Sigmoid colon (tissue), 7 donors: ENCODE results near the gene ITGB2. TPM values are rescaled to one million over a fixed set of nuclear protein-coding genes. Genes with fewer than 3 reads are reported as not detected.

ENCODE experiments used
- DNase-seq: peaks from one replicate; pipeline ENCODE4 v3.0.0-alpha.2; 2019
- H3K27ac ChIP-seq, 4 donors: fragments of 200-600 bp; sonication (generic); one replicate each; pipeline ENCODE4 v1.5.1; 2016 to 2019; ENCODE audit warnings: mild to moderate bottlenecking in 1 of 4
- H3K27me3 ChIP-seq, 3 donors: fragments of 200-600 bp; sonication (generic); one replicate each; pipeline ENCODE4 v1.5.1; 2019; ENCODE audit warnings: mild to moderate bottlenecking in 1 of 3
- H3K36me3 ChIP-seq, 4 donors: fragments of 200-600 bp; sonication (generic); one replicate each; pipeline ENCODE4 v1.5.1; 2016 to 2019
- H3K4me1 ChIP-seq, 4 donors: fragments of 200-600 bp; sonication (generic); one replicate each; pipeline ENCODE4 v1.5.1; 2017 to 2019
- H3K4me3 ChIP-seq, 4 donors: fragments of 200-600 bp; sonication (generic); one replicate each; pipeline ENCODE4 v1.5.1; 2017 to 2019; ENCODE audit warnings: mild to moderate bottlenecking in 2 of 4, moderate library complexity in 1 of 4
- H3K9me3 ChIP-seq, 4 donors: fragments of 200-600 bp in 3 of 4; sonication (generic) in 3 of 4; one replicate each; pipeline versions ENCODE4 v1.5.1 to v1.6.1; 2013 to 2019
- EP300 ChIP-seq, 4 donors: sonication (generic); formaldehyde crosslinking; IDR thresholded peaks; one replicate each; pipeline ENCODE4 v1.6.1; 2017; ENCODE audit warnings: antibody characterized with exemption in 4 of 4
- POLR2A ChIP-seq, 2 donors: fragments of 450-650 bp; IDR thresholded peaks; one replicate each; pipeline ENCODE4 v1.6.1; 2016; ENCODE audit warnings: antibody characterized with exemption in 2 of 2, mild to moderate bottlenecking in 2 of 2, moderate library complexity in 2 of 2
- POLR2AphosphoS5 ChIP-seq, 4 donors: sonication (generic); formaldehyde crosslinking; IDR thresholded peaks; one replicate each; pipeline ENCODE4 v1.6.1; 2017; ENCODE audit warnings: antibody characterized with exemption in 4 of 4
- WGBS, 2 donors: extraction: QIAGEN DNeasy Blood & Tissue Kit; methylation state at CpG; one replicate each; pipeline ENCODE4 v1.1.7; 2013; 5-methylcytosine and 5-hydroxymethylcytosine counted together
- intact Hi-C: fragments of 100-400 bp; cut with DNase I; formaldehyde crosslinking; loops from one replicate; pipeline ENCODE4 v1.15.1; 2023
- polyA plus RNA-seq, 3 donors: library from polyadenylated mRNA; stranded (reverse); fragments of 200-250 nt; gene quantifications; one replicate each; pipeline ENCODE4 v1.2.3, GENCODE V29; 2013
- total RNA-seq, 4 donors: library from RNA; depleted of rRNA; stranded (reverse); fragments of >200 nt; gene quantifications; one replicate each; pipeline ENCODE4 v1.1.0, GENCODE V29; 2016
- TF ChIP-seq, protein P1 (sequence below), 4 experiments: fragments of 450-650 bp in 3 of 4; fragments of 200-600 bp in 1 of 4; IDR thresholded peaks; one replicate each; pipeline ENCODE4 v1.5.1; 2016 to 2019; ENCODE audit warnings: antibody characterized with exemption in 4 of 4, mild to moderate bottlenecking in 3 of 4, moderate library complexity in 2 of 4
- donor health status: healthy with polysubstance abuse.
- donor health status: Bipolar disorder and iron deficiency.
- donor health status: healthy.

ITGB2 gene
- total and polyA plus RNA-seq, 7 donors, result 14.7 to 103 (median 55.9) TPM

- WGBS, 2 donors, result 67 to 77% methylated on average over 11 of the region's 11 CpGs
- no peaks in the 10 kb centered on the region for H3K4me1 ChIP-seq
- no peak overlapping the region for H3K4me3 ChIP-seq
- intact Hi-C loops, result no loop called here
- no peak for DNase-seq
- H3K27me3 ChIP-seq, result peaks cover 0 to 5% (median 0%) of the 10 kb centered on the region in 3 donors
- H3K36me3 ChIP-seq, result no peaks in the 10 kb centered on the region
- H3K9me3 ChIP-seq, result no peaks in the 10 kb centered on the region
- H3K27ac ChIP-seq, result no peak overlapping the region
- TF ChIP-seq EP300 (IDR thresholded peaks at IDR 0.05), result no peak
- TF ChIP-seq POLR2AphosphoS5 (IDR thresholded peaks at IDR 0.05), result no peak
- TF ChIP-seq POLR2A (IDR thresholded peaks at IDR 0.05), result no peak
- TF ChIP-seq, protein P1, sequence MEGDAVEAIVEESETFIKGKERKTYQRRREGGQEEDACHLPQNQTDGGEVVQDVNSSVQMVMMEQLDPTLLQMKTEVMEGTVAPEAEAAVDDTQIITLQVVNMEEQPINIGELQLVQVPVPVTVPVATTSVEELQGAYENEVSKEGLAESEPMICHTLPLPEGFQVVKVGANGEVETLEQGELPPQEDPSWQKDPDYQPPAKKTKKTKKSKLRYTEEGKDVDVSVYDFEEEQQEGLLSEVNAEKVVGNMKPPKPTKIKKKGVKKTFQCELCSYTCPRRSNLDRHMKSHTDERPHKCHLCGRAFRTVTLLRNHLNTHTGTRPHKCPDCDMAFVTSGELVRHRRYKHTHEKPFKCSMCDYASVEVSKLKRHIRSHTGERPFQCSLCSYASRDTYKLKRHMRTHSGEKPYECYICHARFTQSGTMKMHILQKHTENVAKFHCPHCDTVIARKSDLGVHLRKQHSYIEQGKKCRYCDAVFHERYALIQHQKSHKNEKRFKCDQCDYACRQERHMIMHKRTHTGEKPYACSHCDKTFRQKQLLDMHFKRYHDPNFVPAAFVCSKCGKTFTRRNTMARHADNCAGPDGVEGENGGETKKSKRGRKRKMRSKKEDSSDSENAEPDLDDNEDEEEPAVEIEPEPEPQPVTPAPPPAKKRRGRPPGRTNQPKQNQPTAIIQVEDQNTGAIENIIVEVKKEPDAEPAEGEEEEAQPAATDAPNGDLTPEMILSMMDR (IDR thresholded peaks at IDR 0.05), result no peak
Observed at GRCh38 chr21:44885615-44886014, 35.1 kb downstream of the ITGB2 start.

- Histone ChIP-seq H3K27ac (no peak overlapping the region), H3K27me3 (no peaks in the 10 kb centered on the region), H3K4me3 (no peak overlapping the region), H3K36me3 (no peaks in the 10 kb centered on the region), H3K4me1 (no peaks in the 10 kb centered on the region), H3K9me3 (no peaks in the 10 kb centered on the region)
- intact Hi-C loops, result no loop called here
- WGBS, 2 donors, result 66 to 68% methylated on average over 7 of the region's 7 CpGs
- TF ChIP-seq POLR2A (IDR thresholded peaks at IDR 0.05) (no peak), EP300 (IDR thresholded peaks at IDR 0.05) (no peak), POLR2AphosphoS5 (IDR thresholded peaks at IDR 0.05) (no peak)
- TF ChIP-seq, protein P1 (IDR thresholded peaks at IDR 0.05), result no peak
- DNase-seq, result peak; percentile 58
Observed at GRCh38 chr21:44884097-44884496, 36.6 kb downstream of the ITGB2 start.

DNA sequence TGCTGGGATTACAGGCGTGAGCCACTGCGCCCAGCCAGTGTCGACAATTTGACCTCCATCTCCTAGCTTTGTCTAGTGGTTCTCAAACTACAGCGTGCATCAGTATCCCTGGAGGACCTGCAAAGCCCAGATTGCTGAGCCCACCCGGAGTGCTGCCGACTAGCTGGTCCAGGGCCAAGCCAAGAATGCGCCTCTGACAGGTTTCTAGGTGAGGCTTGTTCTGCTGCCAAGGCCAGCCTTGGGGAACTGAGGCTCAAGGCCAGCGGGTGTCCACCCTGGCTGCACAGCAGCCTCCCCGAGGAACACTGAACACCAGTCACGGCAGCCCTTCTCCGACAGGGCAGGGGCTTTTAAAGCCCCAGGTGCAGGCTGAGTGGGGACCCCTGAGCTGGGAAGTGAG is 37.4 kb downstream of the ITGB2 start:
- Histone ChIP-seq H3K9me3 (no peaks in the 10 kb centered on the region), H3K27me3 (no peaks in the 10 kb centered on the region), H3K27ac (no peak overlapping the region), H3K4me1 (no peaks in the 10 kb centered on the region), H3K4me3 (no peak overlapping the region), H3K36me3 (no peaks in the 10 kb centered on the region)
- no peak for TF ChIP-seq EP300 (IDR thresholded peaks at IDR 0.05)
- TF ChIP-seq POLR2AphosphoS5 (IDR thresholded peaks at IDR 0.05), result no peak
- no peak for TF ChIP-seq POLR2A (IDR thresholded peaks at IDR 0.05)
- TF ChIP-seq, protein P1 (IDR thresholded peaks at IDR 0.05), result no peak
- no peak for DNase-seq
- intact Hi-C loops, result no loop called here
- WGBS, 2 donors, result 92 to 93% methylated on average over 11 of the region's 11 CpGs

DNA sequence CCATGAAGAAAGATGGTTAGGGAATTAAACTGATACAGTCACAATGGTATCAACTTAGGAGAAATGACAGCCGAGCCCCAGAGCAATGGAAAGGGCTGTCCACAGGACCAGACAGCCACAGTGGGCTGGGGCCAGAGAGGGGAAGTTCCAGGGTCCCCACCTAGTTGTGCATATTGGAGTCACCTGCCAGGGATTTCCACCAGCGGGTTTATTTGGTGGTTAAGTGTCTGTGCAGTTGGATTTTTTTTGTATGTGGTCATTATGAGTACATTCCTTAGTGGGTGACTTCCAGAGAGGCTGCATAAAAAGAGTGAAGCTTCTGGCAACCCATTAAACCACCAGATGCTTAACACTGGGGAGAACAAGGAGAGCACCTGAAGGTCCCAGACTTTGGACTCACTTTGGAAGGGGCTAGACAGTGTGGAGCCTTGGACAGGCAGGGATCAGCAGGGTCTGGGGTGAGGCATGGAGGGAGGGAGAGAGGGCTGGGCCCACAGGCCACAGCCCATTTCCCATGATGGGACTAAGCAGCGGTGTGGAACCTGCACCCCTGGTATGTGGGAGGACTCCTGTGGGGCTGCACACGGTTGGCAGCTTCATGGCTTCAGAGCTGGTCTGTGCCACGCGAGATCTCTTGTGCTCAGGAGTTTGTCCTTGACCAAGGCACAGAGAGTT is 39.4 kb downstream of the ITGB2 start:
- no peaks in the 10 kb centered on the region for H3K36me3 ChIP-seq
- DNase-seq, result peak; percentile 59
- H3K4me1 ChIP-seq, result no peaks in the 10 kb centered on the region
- intact Hi-C loops, result no loop called here
- H3K9me3 ChIP-seq, result no peaks in the 10 kb centered on the region
- no peak overlapping the region for H3K4me3 ChIP-seq
- no peaks in the 10 kb centered on the region for H3K27me3 ChIP-seq
- H3K27ac ChIP-seq, result peak overlapping the region in 2 of 4 donors; percentile 32 to 47
- TF ChIP-seq EP300 (IDR thresholded peaks at IDR 0.05) (no peak), POLR2AphosphoS5 (IDR thresholded peaks at IDR 0.05) (no peak), POLR2A (IDR thresholded peaks at IDR 0.05) (no peak)
- TF ChIP-seq, protein P1 (IDR thresholded peaks at IDR 0.05), result no peak
- WGBS, 2 donors, result 59 to 79% methylated on average over 6 of the region's 6 CpGs
